ENCODE data around the gene ITGAD.

DNA sequence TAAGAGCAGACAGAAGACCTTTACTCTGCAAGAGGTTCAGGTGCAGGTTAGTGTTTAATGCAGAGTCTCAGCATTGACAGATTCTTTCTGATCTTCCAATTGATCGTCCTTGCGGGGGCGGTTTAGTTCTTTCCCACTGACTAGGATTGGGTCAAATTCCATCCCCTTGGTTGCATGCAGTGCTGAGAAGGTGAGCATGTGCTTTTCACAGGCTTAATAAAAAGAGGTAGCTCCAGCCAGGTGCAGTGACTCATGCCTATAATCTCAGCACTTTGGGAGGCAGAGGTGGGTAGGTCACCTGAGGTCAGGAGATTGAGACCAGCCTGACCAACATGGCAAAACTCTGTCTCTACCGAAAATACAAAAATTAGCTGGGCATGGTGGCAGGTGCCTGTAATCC lies 7.5 kb upstream of the ITGAD start:
- TF ChIP-seq ZC3H13 (CRISPR knock-in tag; IDR thresholded peaks at IDR 0.05) (no peak), SP2 (CRISPR knock-in tag; IDR thresholded peaks at IDR 0.05) (no peak), SETDB1 (CRISPR knock-in tag; IDR thresholded peaks at IDR 0.05; ENCODE audit: borderline replicate concordance) (no peak), U2AF1 (optimal IDR thresholded peaks at IDR 0.05; ENCODE audit: low read depth, low read length) (no peak), TCF12 (IDR thresholded peaks at IDR 0.05) (no peak), TCF12 (CRISPR knock-in tag; IDR thresholded peaks at IDR 0.05) (no peak), HMG20B (CRISPR knock-in tag; conservative IDR thresholded peaks at IDR 0.05) (no peak), FOXP1 (IDR thresholded peaks at IDR 0.05) (no peak), FOXP1 (CRISPR knock-in tag; IDR thresholded peaks at IDR 0.05) (no peak), ZNF841 (CRISPR knock-in tag; IDR thresholded peaks at IDR 0.05; ENCODE audit: borderline replicate concordance) (no peak), SRF (IDR thresholded peaks at IDR 0.05; ENCODE audit: low read depth, low read length) (no peak)
- TF ChIP-seq, protein P1, sequence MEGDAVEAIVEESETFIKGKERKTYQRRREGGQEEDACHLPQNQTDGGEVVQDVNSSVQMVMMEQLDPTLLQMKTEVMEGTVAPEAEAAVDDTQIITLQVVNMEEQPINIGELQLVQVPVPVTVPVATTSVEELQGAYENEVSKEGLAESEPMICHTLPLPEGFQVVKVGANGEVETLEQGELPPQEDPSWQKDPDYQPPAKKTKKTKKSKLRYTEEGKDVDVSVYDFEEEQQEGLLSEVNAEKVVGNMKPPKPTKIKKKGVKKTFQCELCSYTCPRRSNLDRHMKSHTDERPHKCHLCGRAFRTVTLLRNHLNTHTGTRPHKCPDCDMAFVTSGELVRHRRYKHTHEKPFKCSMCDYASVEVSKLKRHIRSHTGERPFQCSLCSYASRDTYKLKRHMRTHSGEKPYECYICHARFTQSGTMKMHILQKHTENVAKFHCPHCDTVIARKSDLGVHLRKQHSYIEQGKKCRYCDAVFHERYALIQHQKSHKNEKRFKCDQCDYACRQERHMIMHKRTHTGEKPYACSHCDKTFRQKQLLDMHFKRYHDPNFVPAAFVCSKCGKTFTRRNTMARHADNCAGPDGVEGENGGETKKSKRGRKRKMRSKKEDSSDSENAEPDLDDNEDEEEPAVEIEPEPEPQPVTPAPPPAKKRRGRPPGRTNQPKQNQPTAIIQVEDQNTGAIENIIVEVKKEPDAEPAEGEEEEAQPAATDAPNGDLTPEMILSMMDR (CRISPR knock-in tag; IDR thresholded peaks at IDR 0.05) = no peak
- TF ChIP-seq, protein P2, sequence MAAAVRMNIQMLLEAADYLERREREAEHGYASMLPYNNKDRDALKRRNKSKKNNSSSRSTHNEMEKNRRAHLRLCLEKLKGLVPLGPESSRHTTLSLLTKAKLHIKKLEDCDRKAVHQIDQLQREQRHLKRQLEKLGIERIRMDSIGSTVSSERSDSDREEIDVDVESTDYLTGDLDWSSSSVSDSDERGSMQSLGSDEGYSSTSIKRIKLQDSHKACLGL (CRISPR knock-in tag; IDR thresholded peaks at IDR 0.05) = no peak

All from HepG2 (cell line).